Epidermal melanocyte (primary cell): ENCODE data around the gene IP6K3.

ENCODE experiments used
- DNase-seq: peaks from one replicate; pipeline ENCODE4 v3.0.0; 2011; ENCODE audit warnings: low spot score; ENCODE audit not compliant: insufficient read length

IP6K3 gene

DNA sequence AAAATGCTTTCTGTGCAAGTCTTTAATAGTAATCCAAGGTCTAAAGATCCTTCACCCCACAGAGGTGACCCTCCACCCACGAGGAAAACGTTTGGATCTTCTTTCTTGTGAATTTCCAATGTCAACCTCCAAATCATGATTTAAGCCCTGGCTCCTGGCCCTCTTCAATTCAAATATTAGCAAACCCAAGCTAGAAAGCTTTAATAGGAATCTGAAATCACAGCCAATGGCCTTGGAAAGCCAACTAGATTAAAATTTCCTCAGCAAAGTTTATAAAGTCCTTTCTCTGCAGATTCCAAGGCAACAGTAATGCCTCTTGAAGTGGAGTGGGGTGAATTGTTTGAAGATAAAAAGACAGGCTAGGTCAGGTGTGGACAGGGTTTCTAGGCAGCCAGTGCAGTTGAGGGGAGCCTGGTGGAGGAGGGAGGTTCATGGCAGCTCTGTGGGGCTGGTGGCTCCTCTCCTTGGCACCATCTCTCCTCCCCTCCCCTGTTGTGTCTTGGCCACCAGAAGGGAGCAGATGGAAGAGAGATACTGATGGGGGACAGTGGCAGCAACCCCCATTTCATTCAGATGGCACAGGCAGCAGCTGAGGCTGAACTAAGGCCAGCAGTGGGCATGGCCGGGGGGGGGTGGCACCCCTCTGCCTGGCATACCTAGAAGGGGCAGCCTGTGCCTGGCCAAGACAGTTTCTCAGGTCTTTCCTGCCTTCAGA lies 23.2 kb downstream of the IP6K3 start:
- no peak for DNase-seq

DNA sequence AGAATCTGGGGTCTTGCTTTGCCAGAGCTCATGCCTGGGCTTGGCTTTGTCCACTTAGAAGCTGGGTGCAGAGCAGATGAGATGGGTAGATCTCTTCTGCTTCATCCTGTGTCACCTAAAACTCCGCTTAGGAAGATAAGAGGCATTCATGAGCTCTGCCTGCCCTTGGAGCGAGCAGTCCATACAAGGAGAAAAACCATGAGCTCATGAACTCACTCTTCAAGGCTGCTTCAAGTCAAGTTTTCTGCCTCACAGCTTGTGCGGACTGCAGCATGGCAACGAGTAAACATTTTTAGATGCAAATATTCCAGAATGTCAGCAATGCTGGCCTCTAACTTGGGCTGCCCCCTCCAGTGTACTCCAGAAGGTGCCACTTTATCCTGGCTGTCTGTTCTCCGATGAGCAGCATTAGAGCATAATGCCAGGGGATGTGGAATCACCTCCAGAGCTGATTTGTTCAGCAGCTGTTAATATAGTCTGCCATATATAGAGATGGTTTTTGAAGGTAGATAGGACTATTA lies 24.5 kb downstream of the IP6K3 start:
- DNase-seq, result no peak

GRCh38 chr6:33721508-33721907 lies 25.2 kb downstream of the IP6K3 start:
- no peak for DNase-seq

- no peak for DNase-seq
Observed at GRCh38 chr6:33720998-33721397, 25.7 kb downstream of the IP6K3 start.

DNA sequence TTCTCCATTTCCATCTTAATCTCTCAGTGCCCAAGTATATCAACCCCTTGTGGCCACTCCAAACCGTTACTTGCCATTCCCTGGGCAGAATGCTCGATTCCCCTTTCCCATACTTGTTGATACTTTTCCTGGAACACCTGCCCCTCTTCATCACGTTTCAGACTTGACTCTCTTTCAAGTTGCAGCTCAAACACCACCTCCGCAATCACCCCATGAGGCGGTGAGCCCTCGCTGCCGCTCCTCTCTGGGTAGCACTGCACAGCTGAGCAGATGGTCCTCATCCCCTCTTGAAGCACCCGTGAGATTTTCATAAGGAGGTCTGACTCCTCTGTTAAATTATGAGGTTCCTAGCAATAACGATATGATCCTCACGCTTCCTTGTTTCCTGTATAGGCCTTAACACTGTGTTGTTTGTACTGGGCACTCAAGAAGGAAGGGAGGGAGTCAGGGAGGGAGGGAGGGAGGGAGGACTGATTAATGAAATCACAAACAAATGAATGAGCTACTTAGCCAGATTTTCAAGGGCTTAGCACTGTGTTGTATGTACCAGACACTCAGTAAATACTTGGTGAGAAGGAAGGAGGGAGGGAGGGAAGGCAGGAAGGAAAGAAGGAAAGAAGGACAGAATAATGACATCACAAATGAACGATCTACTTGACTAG lies 27.2 kb downstream of the IP6K3 start:
- no peak for DNase-seq

- DNase-seq, result no peak
Observed at GRCh38 chr6:33718713-33719112, 28.0 kb downstream of the IP6K3 start.

- peak; percentile 25 for DNase-seq
Observed at GRCh38 chr6:33717934-33718455, 28.7 kb downstream of the IP6K3 start.

DNA sequence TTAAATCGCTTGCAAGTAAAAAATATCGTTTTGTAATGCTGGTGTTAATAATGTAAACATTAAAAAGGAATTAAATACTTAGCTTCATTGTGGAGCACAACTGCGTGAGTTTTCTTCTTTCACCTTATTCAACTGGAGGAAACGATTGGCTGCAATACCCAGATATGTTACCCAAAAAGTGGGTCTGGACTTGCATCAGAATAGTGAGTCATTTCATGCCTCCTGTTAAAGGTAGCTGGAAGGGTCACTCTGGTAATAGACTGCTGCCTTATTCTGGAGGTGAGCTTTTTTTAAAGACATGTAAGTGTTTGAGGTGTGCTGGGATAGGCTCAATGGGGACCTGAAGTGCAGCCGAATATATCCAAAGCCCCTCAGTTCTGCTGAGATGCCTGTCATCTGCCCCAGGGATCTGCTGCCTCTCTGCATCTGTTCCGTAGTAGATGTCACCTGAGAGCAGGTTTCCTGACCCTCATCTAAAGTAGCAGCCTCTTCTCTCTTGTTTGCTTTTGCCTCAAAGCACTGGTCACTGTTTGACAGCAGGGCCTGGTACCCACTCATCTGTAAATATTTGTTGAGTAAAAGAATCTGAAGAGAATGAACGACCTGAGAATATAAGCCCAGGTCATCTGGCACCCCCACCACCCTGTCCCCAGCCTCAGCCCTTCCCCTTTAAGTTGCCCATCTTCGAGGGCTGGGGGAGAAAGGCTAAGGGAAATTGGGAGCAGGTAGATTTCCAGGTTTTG lies 29.6 kb downstream of the IP6K3 start:
- no peak for DNase-seq

GRCh38 chr6:33716379-33716778 lies 30.3 kb downstream of the IP6K3 start:
- no peak for DNase-seq

- DNase-seq, result no peak
Observed at GRCh38 chr6:33714385-33715040, 32.2 kb downstream of the IP6K3 start.

DNA sequence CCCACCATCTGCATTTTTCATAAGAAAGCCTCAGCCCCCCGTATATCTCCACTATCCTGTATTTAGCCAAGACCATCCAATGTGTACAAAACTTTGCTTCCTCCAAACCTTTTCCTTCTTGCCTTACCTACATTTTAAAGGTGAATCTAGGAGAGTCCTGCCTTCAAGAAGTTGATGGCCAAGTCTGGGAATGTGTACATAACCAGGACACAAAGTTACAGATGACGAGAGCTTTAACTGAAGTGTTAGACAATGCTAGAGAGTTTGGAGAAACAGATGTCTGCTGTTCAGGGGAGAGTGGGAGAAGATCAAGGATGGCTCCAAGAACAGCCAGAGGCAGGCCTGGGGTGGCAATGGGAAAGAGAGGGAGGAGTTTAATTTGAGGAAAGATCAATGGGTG lies 32.9 kb downstream of the IP6K3 start:
- no peak for DNase-seq

DNA sequence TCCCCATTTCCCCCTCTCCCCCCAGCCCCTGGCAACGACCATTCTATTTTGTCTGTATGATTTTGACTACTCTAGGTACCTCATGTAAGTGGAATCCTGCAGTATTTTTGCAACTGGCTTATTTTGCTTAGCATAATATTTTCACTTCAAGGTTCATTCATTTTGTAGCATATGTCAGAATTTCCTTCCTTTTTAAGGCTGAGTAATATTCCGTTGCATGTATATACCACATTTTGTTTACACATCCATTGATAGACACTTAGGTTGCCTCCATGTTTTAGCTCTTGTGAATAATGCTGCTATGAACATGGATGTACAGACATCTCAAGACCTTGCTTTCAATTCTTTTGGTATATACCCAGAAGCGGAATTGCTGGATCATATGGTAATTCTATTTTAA lies 33.8 kb downstream of the IP6K3 start:
- no peak for DNase-seq

DNA sequence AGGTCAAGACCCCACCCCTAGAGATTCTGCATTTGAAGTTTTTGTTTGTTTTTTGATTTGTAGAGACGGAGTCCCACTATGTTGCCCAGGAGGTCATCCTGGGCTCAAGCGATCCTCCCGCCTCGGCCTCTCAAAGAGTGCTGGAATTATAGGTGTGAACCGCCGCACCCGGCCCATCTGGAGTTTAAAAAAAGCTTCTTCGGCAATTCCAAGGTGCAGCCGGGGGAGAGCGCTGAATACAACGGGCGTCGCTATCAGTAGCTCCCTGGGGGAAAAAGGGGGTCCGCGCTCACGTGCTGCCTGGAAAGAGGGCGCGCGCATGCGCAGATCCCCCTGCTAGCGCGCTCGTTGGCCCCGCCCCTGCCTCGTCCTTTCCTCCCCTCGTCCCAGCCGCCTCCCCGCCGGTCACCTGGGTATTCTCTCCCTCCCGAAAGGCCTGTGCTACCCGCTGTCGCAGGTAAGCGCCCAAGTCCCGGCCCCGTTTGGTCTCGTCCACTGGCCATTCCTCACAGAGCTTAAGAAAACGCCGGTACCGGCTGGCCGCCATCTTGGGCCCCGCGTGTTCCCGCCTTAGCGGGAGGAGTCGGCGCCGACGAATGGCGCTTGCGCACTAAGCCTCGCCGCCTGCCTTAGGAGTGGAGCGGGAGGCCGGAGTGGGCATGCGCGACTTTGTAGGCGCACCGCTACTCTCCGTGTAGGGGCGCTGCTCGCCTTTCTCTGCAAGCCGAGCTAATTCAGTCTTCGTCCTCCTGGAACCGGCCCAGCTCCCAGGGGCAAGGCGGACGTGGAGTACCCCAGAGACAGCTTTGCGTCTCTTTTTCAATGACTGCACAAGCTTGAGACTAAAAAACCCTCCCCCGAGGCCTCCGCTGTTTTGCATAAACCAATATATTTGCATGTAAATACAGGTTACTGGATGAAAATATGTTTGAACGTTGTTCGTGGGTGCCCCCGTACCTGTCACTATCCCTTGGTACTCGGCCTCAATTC lies 35.3 kb downstream of the IP6K3 start, which contains the start of gene UQCC2:
UQCC2 (minus strand) TSS at position 561 of the 990 bp plus-strand sequence; CDS start at position 547, 14 bp downstream.
- DNase-seq, result peak; percentile 92

- no peak for DNase-seq
Observed at GRCh38 chr6:33710296-33711121, 36.2 kb downstream of the IP6K3 start.

GRCh38 chr6:33709605-33710295 lies 37.0 kb downstream of the IP6K3 start:
- no peak for DNase-seq

- no peak for DNase-seq
Observed at GRCh38 chr6:33708516-33709204, 38.0 kb downstream of the IP6K3 start.

GRCh38 chr6:33707771-33708170 lies 38.9 kb downstream of the IP6K3 start:
- no peak for DNase-seq
